AG04450 (cell line): ENCODE data around the gene WDPCP. TPM values are rescaled to one million over a fixed set of nuclear protein-coding genes. Genes with fewer than 3 reads are reported as not detected.
A peak's percentile ranks its signal among the peaks of the same experiment; 100 is the strongest.

ENCODE experiments used
- CTCF ChIA-PET: fragments of 300-600, 350-600 bp; formaldehyde crosslinking; extraction: SDS; loops from one replicate; lab custom pipeline; 2022; ENCODE audit warnings: antibody characterized with exemption, inconsistent platforms; lab: Charles Lee
- POLR2A ChIA-PET: fragments of 350-600 bp; formaldehyde crosslinking; extraction: SDS; loops from one replicate; lab custom pipeline; 2021; ENCODE audit warnings: antibody characterized with exemption, inconsistent platforms; lab: Yijun Ruan, JAX
- DNase-seq: peaks from one replicate; pipeline ENCODE4 v3.0.0-alpha.2; 2011; ENCODE audit warnings: low read depth, low spot score
- H3K27ac ChIP-seq: one replicate; pipeline ENCODE4 v1.5.1; 2012; ENCODE audit warnings: low read depth, low read length, control low read depth
- H3K27me3 ChIP-seq: one replicate; pipeline ENCODE4 v1.6.0; 2012; ENCODE audit warnings: low read length; ENCODE audit not compliant: control insufficient read depth, insufficient read depth
- H3K4me3 ChIP-seq: 2 replicates; pipeline ENCODE4 v1.5.1; 2011; ENCODE audit warnings: mild to moderate bottlenecking, low read depth, low read length, control low read depth
- H3K9me3 ChIP-seq: 2 replicates; pipeline ENCODE4 v1.5.1; 2012; ENCODE audit warnings: low read length; ENCODE audit not compliant: control insufficient read depth, insufficient read depth
- polyA plus RNA-seq: library from polyadenylated mRNA; depleted of rRNA; stranded (reverse); fragments of >200 nt; gene quantifications from 2 replicates; pipeline ENCODE4 v1.2.3, GENCODE V29; 2011
- TF ChIP-seq, protein P1 (sequence below): IDR thresholded peaks from 2 replicates; pipeline ENCODE4 v1.5.1; 2011; ENCODE audit warnings: low read depth, low read length, control low read depth, inconsistent platforms

The WDPCP gene
- polyA plus RNA-seq, 1 experiment, result 4.7 TPM

DNA sequence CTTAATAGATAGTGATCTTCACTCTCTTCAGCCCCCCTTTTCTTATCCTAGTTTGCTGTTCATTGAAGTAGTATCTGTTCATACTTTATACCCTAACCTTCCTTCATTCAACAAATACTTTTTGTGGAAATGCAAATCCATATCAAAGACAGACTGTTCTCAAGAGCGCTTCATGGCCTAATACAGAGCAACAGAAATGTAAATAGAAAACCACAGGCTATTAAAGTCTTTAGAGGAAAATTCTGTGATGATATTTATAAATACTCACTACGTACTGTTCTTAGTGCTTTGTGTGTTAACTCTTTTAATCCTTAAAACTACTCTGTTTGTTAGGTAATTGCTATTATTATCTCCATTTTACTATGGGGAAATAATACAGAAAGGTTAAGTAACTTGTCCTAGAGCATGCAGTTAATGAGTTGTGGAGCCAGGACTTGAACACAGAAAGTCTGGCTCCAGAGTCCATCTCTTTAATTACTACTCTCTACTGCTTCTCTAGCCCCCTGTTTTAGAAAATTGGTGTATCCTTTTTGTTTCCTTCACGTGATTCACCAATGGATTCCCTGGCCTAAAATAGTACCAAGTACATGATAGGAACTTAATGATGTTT lies 3.4 kb upstream of the WDPCP start:
- CTCF ChIA-PET, result no interaction called here
- Histone ChIP-seq H3K27me3 (no peaks in the 10 kb centered on the region), H3K4me3 (no peak overlapping the region), H3K9me3 (no peaks in the 10 kb centered on the region; the same call in 1 of the 2 replicates), H3K27ac (no peak overlapping the region)
- TF ChIP-seq, protein P1, sequence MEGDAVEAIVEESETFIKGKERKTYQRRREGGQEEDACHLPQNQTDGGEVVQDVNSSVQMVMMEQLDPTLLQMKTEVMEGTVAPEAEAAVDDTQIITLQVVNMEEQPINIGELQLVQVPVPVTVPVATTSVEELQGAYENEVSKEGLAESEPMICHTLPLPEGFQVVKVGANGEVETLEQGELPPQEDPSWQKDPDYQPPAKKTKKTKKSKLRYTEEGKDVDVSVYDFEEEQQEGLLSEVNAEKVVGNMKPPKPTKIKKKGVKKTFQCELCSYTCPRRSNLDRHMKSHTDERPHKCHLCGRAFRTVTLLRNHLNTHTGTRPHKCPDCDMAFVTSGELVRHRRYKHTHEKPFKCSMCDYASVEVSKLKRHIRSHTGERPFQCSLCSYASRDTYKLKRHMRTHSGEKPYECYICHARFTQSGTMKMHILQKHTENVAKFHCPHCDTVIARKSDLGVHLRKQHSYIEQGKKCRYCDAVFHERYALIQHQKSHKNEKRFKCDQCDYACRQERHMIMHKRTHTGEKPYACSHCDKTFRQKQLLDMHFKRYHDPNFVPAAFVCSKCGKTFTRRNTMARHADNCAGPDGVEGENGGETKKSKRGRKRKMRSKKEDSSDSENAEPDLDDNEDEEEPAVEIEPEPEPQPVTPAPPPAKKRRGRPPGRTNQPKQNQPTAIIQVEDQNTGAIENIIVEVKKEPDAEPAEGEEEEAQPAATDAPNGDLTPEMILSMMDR, result no peak
- POLR2A ChIA-PET, result no interaction called here
- no peak for DNase-seq

DNA sequence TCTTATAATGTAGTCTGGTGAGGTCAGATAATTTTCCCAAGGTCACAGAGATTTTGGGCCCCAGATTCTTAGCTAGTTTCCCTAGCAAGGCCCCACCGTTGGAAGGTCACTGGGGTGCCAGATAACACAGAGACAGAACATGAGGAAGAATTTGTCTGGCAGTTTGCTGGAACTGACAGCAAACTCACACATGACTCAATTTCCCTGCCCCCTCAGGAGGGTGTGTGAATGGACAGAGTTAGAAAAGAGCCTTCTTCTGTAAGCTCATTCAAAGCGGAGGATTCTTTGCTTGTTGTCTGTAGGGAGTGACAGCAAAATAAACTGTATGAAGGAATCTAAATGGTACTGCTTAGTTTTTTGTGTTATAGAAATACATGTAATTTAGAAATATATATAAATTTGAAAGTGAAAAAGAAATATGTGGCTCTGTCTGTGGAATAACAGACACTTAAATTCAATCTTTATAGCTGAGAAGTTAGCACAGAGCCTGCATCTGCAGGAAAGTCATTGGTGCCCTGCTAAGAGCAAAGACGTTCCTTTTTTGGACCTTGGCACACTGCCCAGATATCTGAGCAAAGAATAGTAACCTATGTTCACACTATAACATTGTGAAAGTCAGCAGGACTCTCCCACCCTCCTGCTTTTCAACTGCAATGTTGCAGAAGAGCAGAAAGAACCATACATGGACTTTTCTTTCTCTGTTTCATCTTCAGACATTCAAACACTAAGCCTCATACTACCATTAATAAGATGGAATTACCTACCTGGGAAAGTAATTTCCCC lies 2.5 kb upstream of the WDPCP start:
- H3K27me3 ChIP-seq, result no peaks in the 10 kb centered on the region
- no peak overlapping the region for H3K4me3 ChIP-seq
- no peak for DNase-seq
- ChIA-PET POLR2A (no interaction called here), CTCF (no interaction called here)
- H3K27ac ChIP-seq, result no peak overlapping the region
- TF ChIP-seq, protein P1, result no peak
- H3K9me3 ChIP-seq, result no peaks in the 10 kb centered on the region; the same call in 1 of the 2 replicates

DNA sequence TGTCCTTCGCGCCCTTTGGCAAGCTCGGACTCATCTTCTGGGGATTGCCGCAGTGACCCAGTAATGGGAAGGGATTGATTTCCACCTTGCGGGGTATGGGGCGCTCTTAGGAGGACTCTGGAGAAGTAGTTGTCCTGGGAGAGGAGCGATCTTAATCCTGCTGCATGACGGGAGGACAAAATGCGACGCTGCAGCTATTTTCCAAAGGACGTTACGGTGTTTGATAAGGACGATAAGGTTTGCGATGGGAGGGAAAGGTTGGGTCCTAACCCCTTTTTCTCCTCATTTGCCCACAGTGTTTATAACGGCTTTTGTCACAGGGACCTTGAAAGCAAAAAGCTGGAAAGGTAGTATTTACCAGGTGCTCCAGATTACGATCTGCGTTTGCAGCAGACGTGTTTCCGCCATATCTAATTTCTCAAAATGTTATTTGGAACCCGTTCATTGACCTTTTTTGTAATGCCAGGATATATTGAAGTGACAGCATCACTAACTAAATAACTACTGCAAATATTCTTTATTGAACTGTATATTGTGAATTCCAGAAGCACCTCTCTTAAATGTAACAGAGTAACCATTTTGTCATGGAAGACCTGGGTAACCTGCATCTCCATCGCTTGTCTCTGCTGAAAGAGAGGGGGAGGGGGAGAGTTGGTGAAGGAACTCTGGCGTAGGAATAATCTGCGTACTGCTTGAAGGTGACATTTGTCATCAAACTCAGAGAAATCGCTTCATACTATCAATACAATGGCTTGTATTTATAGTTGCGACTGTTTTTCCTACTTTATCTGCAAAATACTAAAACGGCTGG lies 1.1 kb upstream of the WDPCP start:
- TF ChIP-seq, protein P1, result no peak
- Histone ChIP-seq H3K9me3 (no peaks in the 10 kb centered on the region; the same call in 1 of the 2 replicates), H3K27me3 (no peaks in the 10 kb centered on the region), H3K27ac (peak overlapping the region; percentile 49), H3K4me3 (peak overlapping the region; percentile 94)
- CTCF ChIA-PET, result no interaction called here
- POLR2A ChIA-PET, result interaction anchor here (1.0 to 2.1 kb wide), 2 partner anchors 50 to 252 kb away, joined by 3 to 13 read pairs; partner anchors contain the start of gene UGP2
- peak; percentile 8 for DNase-seq

DNA sequence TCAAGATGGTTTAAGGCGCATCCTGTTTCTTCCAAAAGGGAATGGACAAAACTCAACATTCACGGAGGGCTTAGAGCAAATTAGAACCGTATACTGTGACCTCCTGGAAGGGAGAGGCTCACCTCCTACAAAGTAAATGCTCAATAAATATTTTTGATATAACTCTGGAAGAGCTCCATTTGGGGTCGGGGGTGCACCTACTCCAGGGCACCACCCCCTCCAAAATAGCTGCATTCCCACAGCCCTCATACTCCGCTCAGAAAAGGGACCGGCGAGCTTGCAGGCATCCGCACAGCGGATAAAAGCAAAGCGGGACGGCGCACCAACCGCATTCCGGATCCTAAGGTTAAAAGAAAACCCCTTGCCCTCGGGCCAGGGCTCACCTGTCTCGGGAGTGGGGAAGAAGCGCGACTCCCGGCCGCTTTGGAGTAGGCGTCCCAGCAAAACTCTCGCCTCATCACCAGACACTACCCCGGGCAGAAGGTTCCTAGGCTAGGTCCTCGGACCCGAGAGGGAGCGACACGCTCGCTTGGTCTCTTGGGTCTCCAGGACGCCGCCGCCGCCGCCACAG lies 378 bp downstream of the WDPCP start:
- TF ChIP-seq, protein P1, result no peak
- ChIA-PET POLR2A (interaction anchor here (0.6 to 2.1 kb wide), 5 partner anchors 12 to 394 kb away, joined by 3 to 13 read pairs (median 3); partner anchors contain the start of gene UGP2), CTCF (interaction anchor here (1.1 kb wide), 1 partner anchor 273 kb away, joined by 3 read pairs; no protein-coding TSS in a partner anchor)
- Histone ChIP-seq H3K4me3 (peak overlapping the region; percentile 94), H3K27me3 (no peaks in the 10 kb centered on the region), H3K9me3 (no peaks in the 10 kb centered on the region; the same call in 1 of the 2 replicates), H3K27ac (peak overlapping the region; percentile 91)
- DNase-seq, result no peak
